MM.1S (cell line): ENCODE measurements around the gene KDM4B.

ENCODE experiments used
- EZH2 ChIP-seq: fragments of 300-600 bp; sonication (generic); optimal IDR thresholded peaks from 2 replicates; pipeline ENCODE3; 2017; ENCODE audit warnings: low read depth, mild to moderate bottlenecking, antibody characterized with exemption, low read length, mixed read lengths
- TF ChIP-seq, protein P1 (sequence below): fragments of 300-600 bp; sonication (generic); IDR thresholded peaks from 2 replicates; pipeline ENCODE4 v1.5.1; 2016; ENCODE audit warnings: antibody characterized with exemption, low read length, mixed read lengths

DNA sequence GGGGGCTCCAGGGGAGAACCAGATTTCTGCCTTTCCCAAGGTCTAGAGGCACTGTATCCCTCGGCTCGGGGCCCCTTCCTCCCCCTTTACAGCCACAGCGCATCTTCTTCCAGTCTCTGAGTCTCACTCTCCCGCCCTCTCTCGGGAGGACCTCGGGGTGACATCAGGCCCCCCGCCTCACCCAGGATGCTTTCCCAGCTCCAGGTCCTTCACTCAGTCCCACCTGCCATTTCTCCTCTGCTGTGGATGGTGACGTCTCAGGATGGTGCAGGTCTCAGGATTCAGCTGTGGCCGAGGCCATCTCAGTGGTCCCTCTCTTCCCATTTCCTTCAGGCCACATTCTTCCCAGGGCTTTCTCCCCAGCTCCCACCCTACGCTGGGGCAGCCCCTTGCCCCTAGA, 13.6 kb upstream of the KDM4B start:
- TF ChIP-seq EZH2, result no peak
- TF ChIP-seq, protein P1, sequence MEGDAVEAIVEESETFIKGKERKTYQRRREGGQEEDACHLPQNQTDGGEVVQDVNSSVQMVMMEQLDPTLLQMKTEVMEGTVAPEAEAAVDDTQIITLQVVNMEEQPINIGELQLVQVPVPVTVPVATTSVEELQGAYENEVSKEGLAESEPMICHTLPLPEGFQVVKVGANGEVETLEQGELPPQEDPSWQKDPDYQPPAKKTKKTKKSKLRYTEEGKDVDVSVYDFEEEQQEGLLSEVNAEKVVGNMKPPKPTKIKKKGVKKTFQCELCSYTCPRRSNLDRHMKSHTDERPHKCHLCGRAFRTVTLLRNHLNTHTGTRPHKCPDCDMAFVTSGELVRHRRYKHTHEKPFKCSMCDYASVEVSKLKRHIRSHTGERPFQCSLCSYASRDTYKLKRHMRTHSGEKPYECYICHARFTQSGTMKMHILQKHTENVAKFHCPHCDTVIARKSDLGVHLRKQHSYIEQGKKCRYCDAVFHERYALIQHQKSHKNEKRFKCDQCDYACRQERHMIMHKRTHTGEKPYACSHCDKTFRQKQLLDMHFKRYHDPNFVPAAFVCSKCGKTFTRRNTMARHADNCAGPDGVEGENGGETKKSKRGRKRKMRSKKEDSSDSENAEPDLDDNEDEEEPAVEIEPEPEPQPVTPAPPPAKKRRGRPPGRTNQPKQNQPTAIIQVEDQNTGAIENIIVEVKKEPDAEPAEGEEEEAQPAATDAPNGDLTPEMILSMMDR, result no peak
